K562 (cell line): ENCODE measurements around the gene APCDD1. TPM values are rescaled to one million over a fixed set of nuclear protein-coding genes. Genes with fewer than 3 reads are reported as not detected.

Experiments used
- ARID1B ChIP-seq: fragments of 450-650 bp; IDR thresholded peaks from 2 replicates; pipeline ENCODE4 v1.6.1; 2016; ENCODE audit warnings: antibody characterized with exemption, mild to moderate bottlenecking, inconsistent platforms
- DMBX1 ChIP-seq: fragments of 250-450 bp; sonication (Bioruptor Pico); IDR thresholded peaks from 2 replicates; pipeline ENCODE4 v1.8.0; 2022; ENCODE audit warnings: inconsistent platforms, mild to moderate bottlenecking, moderate library complexity, borderline replicate concordance
- FOSL1 ChIP-seq: fragments of 200-800 bp; sonication (Bioruptor generic); conservative IDR thresholded peaks from 2 replicates; pipeline ENCODE4 v1.6.1; 2016; ENCODE audit warnings: missing genetic modification characterization, missing compliant biosample characterization
- GATAD2B ChIP-seq: fragments of 450-650 bp; IDR thresholded peaks from 2 replicates; pipeline ENCODE4 v1.6.1; 2017; ENCODE audit warnings: mild to moderate bottlenecking, borderline replicate concordance
- JUN ChIP-seq, 2 experiments: sonication (generic) in 1 of 2; formaldehyde crosslinking in 1 of 2; IDR thresholded peaks; 2 replicates each; pipeline versions ENCODE4 v1.6.1 to v1.8.0; 2012 to 2022; ENCODE audit warnings: borderline replicate concordance in 2 of 2, mild to moderate bottlenecking in 2 of 2, improper control_type of control experiment in 1 of 2, low read depth in 1 of 2, low read length in 1 of 2, missing genetic modification reagents in 1 of 2
- MAZ ChIP-seq, 2 experiments: fragments of 450-650 bp in 1 of 2; sonication (generic) in 1 of 2; formaldehyde crosslinking; IDR thresholded peaks in 1 of 2; conservative IDR thresholded peaks in 1 of 2; 2 replicates each; pipeline versions ENCODE4 v1.4.0 to v1.5.0; 2020; ENCODE audit warnings: mild to moderate bottlenecking in 1 of 2, missing genetic modification reagents in 1 of 2
- MEIS2 ChIP-seq: fragments of 450-650 bp; IDR thresholded peaks from 2 replicates; pipeline ENCODE4 v1.6.1; 2014; ENCODE audit warnings: mild to moderate bottlenecking; ENCODE audit not compliant: partially characterized antibody
- REST ChIP-seq, 2 experiments: fragments of 450-650 bp; formaldehyde crosslinking in 1 of 2; IDR thresholded peaks; 2 replicates each; pipeline versions ENCODE4 v1.4.0 to v1.6.1; 2014 to 2020; ENCODE audit warnings: mild to moderate bottlenecking in 2 of 2, borderline replicate concordance in 1 of 2, low read depth in 1 of 2
- SNIP1 ChIP-seq: fragments of 450-650 bp; IDR thresholded peaks from 2 replicates; pipeline ENCODE4 v1.7.1; 2017; ENCODE audit warnings: low read depth, mild to moderate bottlenecking
- ZC3H4 ChIP-seq: sonication (generic); formaldehyde crosslinking; IDR thresholded peaks from 2 replicates; pipeline ENCODE4 v1.9.0; 2021; ENCODE audit warnings: missing genetic modification reagents, borderline replicate concordance
- ZNF274 ChIP-seq: IDR thresholded peaks from 2 replicates; pipeline ENCODE4 v1.6.1; 2011; ENCODE audit warnings: low read depth, mild to moderate bottlenecking, low read length, moderate library complexity, borderline replicate concordance
- ZNF282 ChIP-seq: sonication (generic); formaldehyde crosslinking; IDR thresholded peaks from 2 replicates; pipeline ENCODE4 v1.8.1; 2023; ENCODE audit warnings: missing genetic modification reagents
- ZNF780A ChIP-seq: fragments of 250-450 bp; sonication (Bioruptor Pico); IDR thresholded peaks from 2 replicates; pipeline ENCODE4 v1.5.0; 2021; ENCODE audit warnings: mild to moderate bottlenecking
- ZNF79 ChIP-seq: fragments of 250-450 bp; sonication (Bioruptor Pico); IDR thresholded peaks from 2 replicates; pipeline ENCODE4 v1.4.0; 2020; ENCODE audit warnings: low read depth, mild to moderate bottlenecking, moderate library complexity
- polyA plus RNA-seq, 8 experiments: library from polyadenylated mRNA; depleted of rRNA in 4 of 8; stranded (reverse) in 5 of 8; unstranded in 3 of 8; fragments of >200 nt; fragmentation: Nextera tagmentation in 2 of 8; fragmentation: Illumina TruSeq in 1 of 8; extraction: Ambion mirVana in 2 of 8; extraction: Trizol in 1 of 8; gene quantifications; 2 replicates each; pipeline versions ENCODE4 v1.2.1 to v1.2.3, GENCODE V29; 2011 to 2014; ENCODE audit warnings: inconsistent platforms in 1 of 8, missing spikeins in 1 of 8
- total RNA-seq, 7 experiments: library from RNA; depleted of rRNA in 6 of 7; stranded (reverse); fragments of >200 nt in 6 of 7; fragmentation: Illumina TruSeq in 2 of 7; extraction: Trizol in 2 of 7; gene quantifications; 2 replicates each; pipeline versions ENCODE4 v1.2.1 to v1.2.3, GENCODE V29; 2011 to 2021; ENCODE audit warnings: low replicate concordance in 1 of 7
- TF ChIP-seq, protein P1 (sequence below): fragments of 250-450 bp; sonication (Bioruptor Pico); IDR thresholded peaks from 2 replicates; pipeline ENCODE4 v1.5.0; 2022; ENCODE audit warnings: mild to moderate bottlenecking
- TF ChIP-seq, protein P2 (sequence below), 2 experiments: fragments of 450-650 bp in 1 of 2; sonication (generic) in 1 of 2; formaldehyde crosslinking in 1 of 2; IDR thresholded peaks in 1 of 2; conservative IDR thresholded peaks in 1 of 2; 2 replicates each; pipeline versions ENCODE4 v1.6.1 to v1.8.1; 2016 to 2023; ENCODE audit warnings: mild to moderate bottlenecking in 2 of 2, moderate library complexity in 2 of 2, inconsistent platforms in 1 of 2, missing genetic modification reagents in 1 of 2

The APCDD1 gene
- total and polyA plus RNA-seq, 9 of the 15 experiments (the other 6 are each of a cell fraction or from before 2014, with no cell fraction given) = 0.07 TPM; not detected in 8

DNA sequence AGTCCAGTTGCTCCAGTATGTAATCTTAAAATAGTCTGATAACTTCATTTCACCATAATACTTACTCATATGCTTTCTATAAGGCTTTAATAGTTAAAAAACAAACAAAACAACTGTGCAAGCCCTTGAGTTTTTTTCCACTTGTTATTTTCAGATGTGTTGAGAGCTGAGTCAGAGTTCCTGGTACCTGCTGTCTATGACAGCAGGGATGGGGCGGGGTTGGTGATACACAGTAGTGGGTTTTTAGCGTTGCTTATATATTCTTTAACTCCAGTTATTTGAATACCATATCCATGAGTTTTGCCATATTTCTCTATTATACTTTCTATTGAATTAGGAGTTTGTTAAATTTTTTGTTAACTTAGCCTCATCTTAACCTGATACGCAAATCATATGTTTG, 76.4 kb downstream of the APCDD1 start (continued):
- no peak for TF ChIP-seq REST (IDR thresholded peaks at IDR 0.05; ENCODE audit: borderline replicate concordance)
- TF ChIP-seq REST (CRISPR knock-in tag; IDR thresholded peaks at IDR 0.05; ENCODE audit: low read depth) = no peak
- TF ChIP-seq GATAD2B = no peak
- TF ChIP-seq ARID1B = peak; percentile 40; the same call in 1 of the 2 replicates
- TF ChIP-seq FOSL1 (tag) = peak; percentile 53; the same call in 1 of the 2 replicates
- TF ChIP-seq, protein P1, sequence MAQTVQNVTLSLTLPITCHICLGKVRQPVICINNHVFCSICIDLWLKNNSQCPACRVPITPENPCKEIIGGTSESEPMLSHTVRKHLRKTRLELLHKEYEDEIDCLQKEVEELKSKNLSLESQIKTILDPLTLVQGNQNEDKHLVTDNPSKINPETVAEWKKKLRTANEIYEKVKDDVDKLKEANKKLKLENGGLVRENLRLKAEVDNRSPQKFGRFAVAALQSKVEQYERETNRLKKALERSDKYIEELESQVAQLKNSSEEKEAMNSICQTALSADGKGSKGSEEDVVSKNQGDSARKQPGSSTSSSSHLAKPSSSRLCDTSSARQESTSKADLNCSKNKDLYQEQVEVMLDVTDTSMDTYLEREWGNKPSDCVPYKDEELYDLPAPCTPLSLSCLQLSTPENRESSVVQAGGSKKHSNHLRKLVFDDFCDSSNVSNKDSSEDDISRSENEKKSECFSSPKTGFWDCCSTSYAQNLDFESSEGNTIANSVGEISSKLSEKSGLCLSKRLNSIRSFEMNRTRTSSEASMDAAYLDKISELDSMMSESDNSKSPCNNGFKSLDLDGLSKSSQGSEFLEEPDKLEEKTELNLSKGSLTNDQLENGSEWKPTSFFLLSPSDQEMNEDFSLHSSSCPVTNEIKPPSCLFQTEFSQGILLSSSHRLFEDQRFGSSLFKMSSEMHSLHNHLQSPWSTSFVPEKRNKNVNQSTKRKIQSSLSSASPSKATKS (CRISPR knock-in tag) = no peak
- no peak for TF ChIP-seq ZC3H4 (CRISPR knock-in tag)
- TF ChIP-seq ZNF780A (CRISPR knock-in tag) = no peak
- no peak for TF ChIP-seq ZNF274
- TF ChIP-seq MAZ (CRISPR knock-in tag; conservative IDR thresholded peaks at IDR 0.05 in 1 of 2, IDR thresholded peaks at IDR 0.05 in 1 of 2) = peak in 1 of 2 experiments; percentile 42; a peak in 1 of 4 replicates
- TF ChIP-seq JUN (IDR thresholded peaks at IDR 0.05; ENCODE audit: borderline replicate concordance, low read depth, low read length) = 0 out of 2 replicates have a peak, but pooled peaks have one; percentile 49
- TF ChIP-seq JUN (CRISPR knock-in tag; IDR thresholded peaks at IDR 0.05; ENCODE audit: borderline replicate concordance) = no peak
- no peak for TF ChIP-seq DMBX1 (CRISPR knock-in tag)
- no peak for TF ChIP-seq ZNF282 (CRISPR knock-in tag)
- no peak for TF ChIP-seq ZNF79 (CRISPR knock-in tag)
- peak; percentile 18 for TF ChIP-seq MEIS2
- TF ChIP-seq SNIP1 = no peak
- TF ChIP-seq, protein P2, sequence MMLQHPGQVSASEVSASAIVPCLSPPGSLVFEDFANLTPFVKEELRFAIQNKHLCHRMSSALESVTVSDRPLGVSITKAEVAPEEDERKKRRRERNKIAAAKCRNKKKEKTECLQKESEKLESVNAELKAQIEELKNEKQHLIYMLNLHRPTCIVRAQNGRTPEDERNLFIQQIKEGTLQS (IDR thresholded peaks at IDR 0.05) = peak; percentile 25; the same call in 1 of the 2 replicates
- TF ChIP-seq, protein P2 (CRISPR knock-in tag; conservative IDR thresholded peaks at IDR 0.05) = no peak
